Measurements from ENCODE around the gene NR3C2.

Gene NR3C2

DNA sequence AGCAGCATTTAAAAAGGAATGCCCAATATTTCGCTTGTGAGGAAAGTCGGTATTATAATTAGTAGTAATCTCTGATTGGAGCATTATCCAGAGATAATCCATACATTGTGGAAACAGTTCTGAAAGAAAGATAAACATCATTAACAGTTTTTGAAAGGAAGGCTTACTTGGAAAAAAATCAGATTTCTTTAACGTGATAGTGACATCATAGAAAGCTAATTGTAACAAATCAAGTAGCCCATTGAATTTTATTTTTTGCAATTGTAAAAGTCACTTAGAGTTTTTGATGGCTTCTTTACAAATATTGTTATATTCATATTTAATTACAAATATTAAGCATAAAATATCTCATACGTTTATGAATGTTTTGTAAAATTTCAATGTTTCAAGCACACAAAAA lies 11.6 kb upstream of the NR3C2 start:
- TF ChIP-seq, protein P1, sequence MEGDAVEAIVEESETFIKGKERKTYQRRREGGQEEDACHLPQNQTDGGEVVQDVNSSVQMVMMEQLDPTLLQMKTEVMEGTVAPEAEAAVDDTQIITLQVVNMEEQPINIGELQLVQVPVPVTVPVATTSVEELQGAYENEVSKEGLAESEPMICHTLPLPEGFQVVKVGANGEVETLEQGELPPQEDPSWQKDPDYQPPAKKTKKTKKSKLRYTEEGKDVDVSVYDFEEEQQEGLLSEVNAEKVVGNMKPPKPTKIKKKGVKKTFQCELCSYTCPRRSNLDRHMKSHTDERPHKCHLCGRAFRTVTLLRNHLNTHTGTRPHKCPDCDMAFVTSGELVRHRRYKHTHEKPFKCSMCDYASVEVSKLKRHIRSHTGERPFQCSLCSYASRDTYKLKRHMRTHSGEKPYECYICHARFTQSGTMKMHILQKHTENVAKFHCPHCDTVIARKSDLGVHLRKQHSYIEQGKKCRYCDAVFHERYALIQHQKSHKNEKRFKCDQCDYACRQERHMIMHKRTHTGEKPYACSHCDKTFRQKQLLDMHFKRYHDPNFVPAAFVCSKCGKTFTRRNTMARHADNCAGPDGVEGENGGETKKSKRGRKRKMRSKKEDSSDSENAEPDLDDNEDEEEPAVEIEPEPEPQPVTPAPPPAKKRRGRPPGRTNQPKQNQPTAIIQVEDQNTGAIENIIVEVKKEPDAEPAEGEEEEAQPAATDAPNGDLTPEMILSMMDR (IDR thresholded peaks at IDR 0.05; ENCODE audit: extremely low read depth, insufficient read depth, missing control alignments): no peak
- in situ Hi-C loops (cut with MboI; ENCODE audit: low pct_unique_long_range_greater_than_20kb, low sequenced_read_pairs, unreplicated experiment): no loop called here
- no peak for DNase-seq (ENCODE audit: low spot score)

DNA sequence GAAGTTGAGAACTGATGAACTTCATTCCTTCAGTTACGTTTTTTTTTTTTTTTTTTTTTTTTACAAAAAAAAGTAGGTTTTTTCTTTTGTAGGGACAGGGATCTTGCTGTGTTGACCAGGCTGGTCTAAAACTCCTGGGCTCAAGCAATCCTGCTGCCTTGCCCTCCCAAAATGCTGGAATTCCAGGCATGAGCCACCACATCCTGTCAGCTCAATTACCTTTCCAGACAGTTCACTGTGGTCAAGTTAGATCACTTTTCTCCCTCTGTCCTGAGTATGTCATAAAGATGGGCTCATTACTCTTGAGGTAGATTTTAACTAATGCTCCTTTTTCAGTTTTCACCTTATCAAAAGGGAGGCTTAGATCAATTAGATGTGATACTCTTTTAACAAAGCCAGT lies 10.8 kb upstream of the NR3C2 start:
- DNase-seq (ENCODE audit: low spot score): no peak
- TF ChIP-seq, protein P1 (IDR thresholded peaks at IDR 0.05; ENCODE audit: extremely low read depth, insufficient read depth, missing control alignments): no peak
- in situ Hi-C loops (cut with MboI; ENCODE audit: low pct_unique_long_range_greater_than_20kb, low sequenced_read_pairs, unreplicated experiment): no loop called here

DNA sequence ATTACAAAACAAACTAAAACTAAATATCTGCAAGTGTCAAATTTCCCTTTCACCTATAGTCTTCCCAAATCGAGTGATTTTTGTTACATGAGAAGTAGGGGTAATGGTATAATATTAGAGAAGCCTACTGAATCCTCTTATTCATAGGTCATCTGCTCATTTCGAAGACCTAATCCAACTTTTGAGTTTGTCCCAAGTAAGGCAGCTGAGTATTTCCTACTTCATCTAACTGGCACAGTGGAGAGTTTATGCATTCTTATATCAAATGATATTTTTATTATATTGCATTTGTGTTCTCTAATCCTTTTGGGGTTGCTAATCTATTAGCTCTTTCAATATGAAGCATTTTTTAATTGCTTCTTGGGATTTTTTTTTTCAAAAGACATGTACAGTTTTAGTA lies 7.7 kb upstream of the NR3C2 start:
- TF ChIP-seq, protein P1 (IDR thresholded peaks at IDR 0.05; ENCODE audit: extremely low read depth, insufficient read depth, missing control alignments): no peak
- in situ Hi-C loops (cut with MboI; ENCODE audit: low pct_unique_long_range_greater_than_20kb, low sequenced_read_pairs, unreplicated experiment): no loop called here
- DNase-seq (ENCODE audit: low spot score): no peak

DNA sequence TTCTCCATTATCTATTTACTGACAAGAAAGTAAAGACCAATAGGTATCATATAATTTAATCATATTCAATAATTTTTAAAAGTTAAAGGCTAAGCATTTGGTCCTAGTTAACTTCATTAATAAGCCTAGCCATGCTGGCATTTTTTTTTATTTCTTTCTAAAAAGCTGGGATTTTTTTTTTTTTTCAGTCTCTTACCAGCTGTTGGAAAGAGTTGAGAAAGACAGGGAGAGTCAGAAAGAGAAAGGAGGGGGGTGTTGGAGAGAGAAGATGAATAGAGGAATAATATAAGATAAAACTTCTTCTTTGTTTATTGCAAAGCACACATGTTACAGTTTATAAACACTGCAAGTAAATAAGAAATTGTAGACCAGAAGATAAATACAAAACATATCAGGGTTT lies 5.9 kb upstream of the NR3C2 start:
- in situ Hi-C loops (cut with MboI; ENCODE audit: low pct_unique_long_range_greater_than_20kb, low sequenced_read_pairs, unreplicated experiment): no loop called here
- DNase-seq (ENCODE audit: low spot score): no peak
- TF ChIP-seq, protein P1 (IDR thresholded peaks at IDR 0.05; ENCODE audit: extremely low read depth, insufficient read depth, missing control alignments): no peak

DNA sequence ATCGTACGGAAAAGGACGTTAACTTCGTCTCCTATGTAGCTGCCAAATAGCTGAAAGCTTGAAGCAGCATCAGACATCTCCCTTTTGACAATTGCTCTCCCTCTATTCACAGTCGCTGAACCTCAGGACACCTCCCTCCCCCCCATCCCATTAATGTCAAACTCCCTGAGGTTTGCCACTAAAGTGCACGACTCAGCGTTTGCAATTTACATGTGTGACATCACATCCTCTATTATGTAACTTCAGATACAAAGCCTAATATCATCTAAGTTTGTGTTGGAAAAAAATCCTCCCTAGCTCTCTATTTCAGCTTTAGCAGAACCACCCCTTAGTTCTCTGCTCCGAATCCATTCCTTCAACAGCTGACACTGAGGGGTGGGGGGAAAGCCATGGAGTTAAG lies 5.5 kb upstream of the NR3C2 start:
- DNase-seq (ENCODE audit: low spot score): no peak
- in situ Hi-C loops (cut with MboI; ENCODE audit: low pct_unique_long_range_greater_than_20kb, low sequenced_read_pairs, unreplicated experiment): no loop called here
- TF ChIP-seq, protein P1 (IDR thresholded peaks at IDR 0.05; ENCODE audit: extremely low read depth, insufficient read depth, missing control alignments): no peak

DNA sequence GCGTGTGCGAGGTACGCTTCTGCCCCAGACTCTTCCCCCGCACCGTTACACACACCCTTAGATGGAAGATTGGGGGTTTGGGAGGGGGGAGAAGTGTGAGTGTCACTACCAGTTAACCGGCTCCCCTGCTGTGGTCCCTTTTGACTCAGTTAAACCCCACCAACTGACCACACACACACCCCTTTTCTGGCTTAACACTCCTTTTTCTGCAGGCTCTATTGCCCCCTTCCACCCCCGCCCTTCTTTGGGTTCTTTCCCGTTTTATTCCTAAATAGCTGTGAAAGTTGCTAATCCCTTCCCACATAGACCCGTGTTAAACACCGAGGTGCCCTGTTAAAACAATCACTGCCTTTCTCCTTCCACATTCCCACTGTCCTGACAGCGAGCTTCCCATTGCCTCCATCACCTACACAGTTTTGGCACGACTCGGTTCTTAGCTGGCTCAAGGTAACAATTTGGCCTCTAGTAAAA lies 3.7 kb upstream of the NR3C2 start:
- in situ Hi-C loops (cut with MboI; ENCODE audit: low pct_unique_long_range_greater_than_20kb, low sequenced_read_pairs, unreplicated experiment): no loop called here
- TF ChIP-seq, protein P1 (IDR thresholded peaks at IDR 0.05; ENCODE audit: extremely low read depth, insufficient read depth, missing control alignments): no peak
- DNase-seq (ENCODE audit: low spot score): no peak
